ENCODE data around the gene CDKN2B. TPM values are rescaled to one million over a fixed set of nuclear protein-coding genes. Genes with fewer than 3 reads are reported as not detected.
A peak's percentile ranks its signal among the peaks of the same experiment; 100 is the strongest.

CDKN2B gene
- total RNA-seq, 1 donor from 2014 or later: 252 TPM

DNA sequence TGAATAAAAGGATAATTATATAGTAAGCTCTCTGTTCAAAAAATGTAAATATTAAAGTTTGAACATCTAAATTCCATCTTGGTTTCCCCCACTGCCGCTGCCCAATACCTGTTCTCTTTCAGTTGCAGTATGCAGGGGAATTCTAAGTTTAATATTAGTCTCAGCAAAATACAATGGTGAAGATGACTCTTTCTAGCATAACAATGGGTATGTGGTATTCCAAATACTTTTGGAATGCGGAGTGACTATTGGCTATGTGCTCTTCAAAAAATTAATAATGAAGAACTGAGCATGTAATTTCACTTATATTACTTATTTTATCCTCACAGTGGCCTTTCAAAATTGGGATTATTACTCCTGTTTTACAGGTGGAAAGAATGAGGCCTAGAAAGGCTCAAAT is 11.1 kb downstream of the CDKN2B start:
- Mint-ChIP-seq H3K9me3 (ENCODE audit: low read depth) (no peaks in the 10 kb centered on the region), H3K4me1 (ENCODE audit: low read depth) (peaks cover 42% of the 10 kb centered on the region), H3K4me3 (ENCODE audit: unreplicated experiment) (no peak overlapping the region), H3K36me3 (ENCODE audit: low read depth) (no peaks in the 10 kb centered on the region), H3K27ac (ENCODE audit: unreplicated experiment) (no peak overlapping the region), H3K27me3 (ENCODE audit: low read depth) (no peaks in the 10 kb centered on the region)
- TF ChIP-seq, protein P1, sequence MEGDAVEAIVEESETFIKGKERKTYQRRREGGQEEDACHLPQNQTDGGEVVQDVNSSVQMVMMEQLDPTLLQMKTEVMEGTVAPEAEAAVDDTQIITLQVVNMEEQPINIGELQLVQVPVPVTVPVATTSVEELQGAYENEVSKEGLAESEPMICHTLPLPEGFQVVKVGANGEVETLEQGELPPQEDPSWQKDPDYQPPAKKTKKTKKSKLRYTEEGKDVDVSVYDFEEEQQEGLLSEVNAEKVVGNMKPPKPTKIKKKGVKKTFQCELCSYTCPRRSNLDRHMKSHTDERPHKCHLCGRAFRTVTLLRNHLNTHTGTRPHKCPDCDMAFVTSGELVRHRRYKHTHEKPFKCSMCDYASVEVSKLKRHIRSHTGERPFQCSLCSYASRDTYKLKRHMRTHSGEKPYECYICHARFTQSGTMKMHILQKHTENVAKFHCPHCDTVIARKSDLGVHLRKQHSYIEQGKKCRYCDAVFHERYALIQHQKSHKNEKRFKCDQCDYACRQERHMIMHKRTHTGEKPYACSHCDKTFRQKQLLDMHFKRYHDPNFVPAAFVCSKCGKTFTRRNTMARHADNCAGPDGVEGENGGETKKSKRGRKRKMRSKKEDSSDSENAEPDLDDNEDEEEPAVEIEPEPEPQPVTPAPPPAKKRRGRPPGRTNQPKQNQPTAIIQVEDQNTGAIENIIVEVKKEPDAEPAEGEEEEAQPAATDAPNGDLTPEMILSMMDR (IDR thresholded peaks at IDR 0.05): no peak
- no peak for DNase-seq (ENCODE audit: low spot score)

DNA sequence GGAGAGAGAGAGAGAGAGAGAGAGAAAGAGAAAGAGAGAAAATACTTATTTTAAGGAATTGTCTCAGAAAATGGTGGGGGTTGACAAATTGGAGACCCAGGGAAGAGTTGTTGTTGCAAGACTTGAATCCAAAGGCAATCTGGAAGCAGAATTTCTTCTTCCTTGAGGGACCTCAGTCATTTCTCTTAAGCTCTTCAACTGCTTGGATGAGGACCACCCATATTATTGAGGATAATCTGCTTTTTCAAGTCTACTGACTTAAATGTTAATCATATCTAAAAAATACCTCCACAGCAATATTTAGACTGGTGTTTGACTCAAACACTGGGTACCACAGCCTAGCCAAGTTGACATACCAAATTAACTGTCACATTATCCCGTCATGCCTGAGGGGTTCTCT is 11.6 kb downstream of the CDKN2B start:
- peak overlapping the region; percentile 63 for H3K27ac Mint-ChIP-seq (ENCODE audit: unreplicated experiment)
- TF ChIP-seq, protein P1 (IDR thresholded peaks at IDR 0.05): no peak
- H3K4me1 Mint-ChIP-seq (ENCODE audit: low read depth): peaks cover 39% of the 10 kb centered on the region
- H3K36me3 Mint-ChIP-seq (ENCODE audit: low read depth): no peaks in the 10 kb centered on the region
- no peak for DNase-seq (ENCODE audit: low spot score)
- no peaks in the 10 kb centered on the region for H3K9me3 Mint-ChIP-seq (ENCODE audit: low read depth)
- no peaks in the 10 kb centered on the region for H3K27me3 Mint-ChIP-seq (ENCODE audit: low read depth)
- no peak overlapping the region for H3K4me3 Mint-ChIP-seq (ENCODE audit: unreplicated experiment)

DNA sequence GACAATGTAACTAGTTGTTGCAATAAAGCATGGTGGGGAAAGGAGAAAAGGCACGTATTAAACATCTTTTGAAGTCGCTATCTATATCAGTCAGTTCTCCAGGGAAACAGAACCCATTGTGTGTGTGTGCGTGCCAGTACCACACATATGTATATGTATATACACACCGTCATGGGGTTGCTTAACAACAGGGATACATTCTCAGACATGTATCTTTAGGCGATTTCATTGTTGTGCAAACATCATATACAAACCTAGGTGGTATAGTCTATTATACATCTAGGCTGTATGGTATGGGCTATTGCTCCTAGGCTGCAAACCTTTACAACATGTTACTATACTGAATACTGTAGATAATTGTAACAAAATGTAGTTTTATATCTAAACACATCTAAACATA is 12.2 kb downstream of the CDKN2B start:
- Mint-ChIP-seq H3K36me3 (ENCODE audit: low read depth) (no peaks in the 10 kb centered on the region), H3K4me1 (ENCODE audit: low read depth) (peaks cover 35% of the 10 kb centered on the region), H3K4me3 (ENCODE audit: unreplicated experiment) (peak overlapping the region; percentile 97), H3K27me3 (ENCODE audit: low read depth) (no peaks in the 10 kb centered on the region), H3K9me3 (ENCODE audit: low read depth) (no peaks in the 10 kb centered on the region), H3K27ac (ENCODE audit: unreplicated experiment) (no peak overlapping the region)
- DNase-seq (ENCODE audit: low spot score): no peak
- TF ChIP-seq, protein P1 (IDR thresholded peaks at IDR 0.05): no peak

DNA sequence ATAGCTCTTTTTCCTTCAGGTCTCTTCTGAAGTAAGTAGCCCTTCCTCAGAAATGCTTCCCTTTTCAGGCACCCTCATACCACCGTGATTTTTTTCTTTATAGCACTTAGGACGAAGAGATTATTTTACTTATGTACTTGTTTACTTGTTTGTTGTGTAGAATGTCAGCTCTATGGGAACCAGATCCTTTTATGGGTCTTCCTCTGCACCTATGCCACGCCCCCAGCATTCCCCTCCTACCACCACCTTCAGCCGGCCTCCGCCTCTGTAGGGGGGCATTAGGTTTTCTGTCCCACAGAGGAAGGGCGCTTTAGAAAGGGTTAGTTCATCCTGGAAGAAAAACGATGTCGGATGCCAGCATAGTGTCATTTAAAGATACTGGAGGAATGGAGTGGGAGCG is 12.7 kb downstream of the CDKN2B start:
- no peaks in the 10 kb centered on the region for H3K9me3 Mint-ChIP-seq (ENCODE audit: low read depth)
- TF ChIP-seq, protein P1 (IDR thresholded peaks at IDR 0.05): no peak

DNA sequence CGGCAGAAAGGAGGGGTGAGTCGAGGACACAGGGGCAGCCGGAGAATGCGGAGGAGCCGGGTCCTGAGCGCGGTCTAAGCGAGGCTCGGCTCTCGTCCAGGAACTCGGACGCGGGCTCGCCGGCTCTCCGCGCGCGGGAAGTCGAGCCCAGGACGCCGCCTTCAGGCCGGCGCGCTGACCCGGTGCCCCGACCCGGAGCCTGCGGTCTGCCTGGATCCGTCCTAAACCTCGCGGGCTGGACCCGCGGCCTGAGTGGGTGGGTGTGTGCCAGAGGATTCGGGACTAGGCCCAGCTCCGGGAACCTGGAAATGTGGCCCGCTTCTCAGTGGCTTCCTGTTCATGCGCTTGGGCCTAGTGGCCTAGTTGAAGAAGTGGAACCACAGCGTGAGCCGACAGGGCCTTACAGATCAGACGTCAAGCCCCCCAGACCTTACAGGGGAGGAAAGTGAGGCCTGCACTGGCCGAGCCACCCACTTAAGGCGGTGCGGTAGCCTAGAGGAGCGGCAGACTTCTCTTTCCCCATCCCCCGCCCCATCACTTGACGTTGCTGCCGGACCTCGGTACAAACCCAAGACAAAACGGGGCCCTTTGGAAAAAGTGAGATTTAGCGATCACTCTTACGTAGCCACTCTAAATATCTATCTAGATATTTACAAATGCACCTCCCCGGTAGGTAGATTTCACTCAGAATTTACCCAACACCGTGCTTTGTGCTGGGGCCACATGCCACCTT is 13.3 kb downstream of the CDKN2B start:
- no peaks in the 10 kb centered on the region for H3K9me3 Mint-ChIP-seq (ENCODE audit: low read depth)
- no peaks in the 10 kb centered on the region for H3K27me3 Mint-ChIP-seq (ENCODE audit: low read depth)
- TF ChIP-seq, protein P1 (IDR thresholded peaks at IDR 0.05): peak; percentile 67
- H3K4me3 Mint-ChIP-seq (ENCODE audit: unreplicated experiment): peak overlapping the region; percentile 97
- peaks cover 28% of the 10 kb centered on the region for H3K4me1 Mint-ChIP-seq (ENCODE audit: low read depth)
- no peaks in the 10 kb centered on the region for H3K36me3 Mint-ChIP-seq (ENCODE audit: low read depth)
- DNase-seq (ENCODE audit: low spot score): peak; percentile 92
- peak overlapping the region; percentile 98 for H3K27ac Mint-ChIP-seq (ENCODE audit: unreplicated experiment)

More for the DNA sequence above, 12.7 kb downstream of the CDKN2B start:
- Mint-ChIP-seq H3K4me3 (ENCODE audit: unreplicated experiment) (peak overlapping the region; percentile 97), H3K27ac (ENCODE audit: unreplicated experiment) (peak overlapping the region; percentile 98), H3K36me3 (ENCODE audit: low read depth) (no peaks in the 10 kb centered on the region), H3K4me1 (ENCODE audit: low read depth) (peaks cover 33% of the 10 kb centered on the region), H3K27me3 (ENCODE audit: low read depth) (no peaks in the 10 kb centered on the region)
- no peak for DNase-seq (ENCODE audit: low spot score)
